Astrocyte of the spinal cord (primary cell): Measurements from ENCODE around the gene NUDT8.
A peak's percentile ranks its signal among the peaks of the same experiment; 100 is the strongest.

Source experiments
- DNase-seq: peaks from one replicate; pipeline ENCODE4 v3.0.0; 2011; ENCODE audit warnings: low read depth, low spot score
- H3K4me3 ChIP-seq: 2 replicates; pipeline ENCODE4 v1.5.1; 2011; ENCODE audit warnings: low read depth, mild to moderate bottlenecking, low read length, moderate library complexity
- CTCF ChIP-seq: IDR thresholded peaks from 2 replicates; pipeline ENCODE4 v1.5.1; 2012; ENCODE audit warnings: low read depth, mild to moderate bottlenecking, low read length, inconsistent platforms
- in situ Hi-C: cut with HindIII; loops from 2 replicates; pipeline ENCODE4 v1.10.0; 2017; ENCODE audit warnings: low sequenced_read_pairs

NUDT8 gene

GRCh38 chr11:67614730-67615714, 14.7 kb downstream of the NUDT8 start:
- no peak for DNase-seq
- peak; percentile 54 for TF ChIP-seq CTCF
- in situ Hi-C loops: no loop called here
- no peak overlapping the region for H3K4me3 ChIP-seq

- peak; percentile 82 for TF ChIP-seq CTCF
- peak; percentile 29 for DNase-seq
- H3K4me3 ChIP-seq: peak overlapping the region; percentile 13
- in situ Hi-C loops: no loop called here
These were observed 15.6 kb downstream of the NUDT8 start for GRCh38 chr11:67613960-67614715.

- no peak for TF ChIP-seq CTCF
- H3K4me3 ChIP-seq: no peak overlapping the region
- no peak for DNase-seq
- in situ Hi-C loops: no loop called here
These were observed 16.3 kb downstream of the NUDT8 start for GRCh38 chr11:67613313-67613959.

GRCh38 chr11:67612751-67613150, 17.0 kb downstream of the NUDT8 start:
- no peak overlapping the region for H3K4me3 ChIP-seq
- DNase-seq: no peak
- no peak for TF ChIP-seq CTCF
- in situ Hi-C loops: no loop called here

GRCh38 chr11:67611704-67612587, 17.8 kb downstream of the NUDT8 start:
- H3K4me3 ChIP-seq: no peak overlapping the region

More at GRCh38 chr11:67611704-67612587, 17.8 kb downstream of the NUDT8 start:
- DNase-seq: no peak
- no peak for TF ChIP-seq CTCF
- in situ Hi-C loops: no loop called here
